ENCODE data around the gene APOD.

The APOD gene

DNA sequence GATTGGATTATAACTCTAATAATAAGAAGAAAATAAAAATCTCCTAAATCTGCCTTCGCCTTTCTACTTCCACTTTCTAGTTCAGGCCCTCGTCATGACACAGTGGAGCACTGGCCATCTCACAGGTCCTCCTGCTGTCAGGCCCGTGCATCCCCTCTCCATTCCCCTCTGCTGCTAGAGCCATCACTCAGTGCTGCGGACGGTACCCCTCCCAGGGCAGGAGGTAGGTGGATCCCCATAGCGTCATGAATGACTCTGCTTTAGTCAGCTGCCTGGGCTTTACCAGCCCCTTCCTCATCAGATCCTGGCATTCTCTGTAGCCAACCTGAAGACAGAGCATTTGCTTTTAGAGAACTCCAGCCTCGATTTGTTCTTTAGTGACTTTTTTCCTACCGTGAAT, 28.6 kb downstream of the APOD start:
- no peak for DNase-seq (ENCODE audit: low read depth in 1 of 2, low spot score in 1 of 2)

DNA sequence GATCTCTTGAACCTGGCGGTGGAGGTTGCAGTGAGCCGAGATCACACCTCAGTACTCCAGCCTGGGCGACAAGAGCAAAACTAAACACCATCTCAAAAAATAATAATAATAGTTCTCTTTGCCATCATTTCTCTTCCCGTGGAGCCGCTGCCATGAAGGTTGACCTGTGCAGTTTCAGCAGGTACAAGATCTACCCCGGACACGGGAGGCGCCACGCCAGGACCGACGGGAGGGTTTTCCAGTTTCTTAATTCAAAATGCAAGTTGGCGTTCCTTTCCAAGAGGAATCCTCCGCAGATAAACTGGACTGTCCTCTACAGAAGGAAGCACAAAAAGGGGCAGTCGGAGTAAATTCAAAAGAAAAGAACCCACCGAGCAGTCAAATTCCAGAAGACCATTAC, 29.3 kb downstream of the APOD start:
- DNase-seq (ENCODE audit: low read depth in 1 of 2, low spot score in 1 of 2): no peak

DNA sequence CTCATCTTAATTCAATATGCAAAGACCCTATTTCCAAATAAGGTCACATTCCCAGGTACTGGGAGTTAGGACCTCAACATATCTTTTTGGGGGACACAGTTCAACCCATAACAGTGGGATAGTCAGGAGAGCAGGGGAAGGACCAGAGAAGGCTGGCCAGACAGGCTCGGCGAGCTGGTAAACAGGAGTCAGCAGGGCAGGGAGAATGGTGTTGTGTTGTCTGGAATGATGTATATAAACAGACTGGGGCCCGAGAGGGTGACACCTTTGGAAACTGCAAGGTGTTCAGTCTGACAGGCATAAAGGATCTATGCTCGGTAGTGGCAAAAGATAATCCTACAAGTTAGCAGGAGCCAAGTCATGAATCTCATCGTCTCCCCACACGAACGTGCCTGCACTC, 30.5 kb downstream of the APOD start:
- DNase-seq (ENCODE audit: low read depth in 1 of 2, low spot score in 1 of 2): no peak

GRCh38 chr3:195551381-195551978, 32.3 kb downstream of the APOD start:
- no peak for DNase-seq (ENCODE audit: low read depth in 1 of 2, low spot score in 1 of 2)

DNA sequence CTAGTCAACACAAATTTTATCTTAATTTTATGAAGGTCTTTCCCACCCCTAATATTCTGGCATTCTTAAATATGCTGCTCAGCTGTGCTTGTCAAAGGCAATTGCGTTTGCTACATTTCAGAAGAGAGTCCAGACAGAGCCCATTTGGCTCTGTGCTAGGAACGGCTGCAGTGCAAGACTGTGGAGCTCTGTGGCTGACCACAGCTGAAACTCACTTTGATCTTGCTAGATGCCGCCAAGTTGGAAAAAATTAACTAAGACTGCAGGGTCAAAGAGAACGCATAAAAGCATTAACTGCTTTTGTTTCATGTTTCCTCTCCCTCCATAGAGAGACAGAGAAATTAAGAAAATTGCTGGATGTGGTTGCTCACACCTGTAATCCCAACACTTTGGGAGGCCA, 33.0 kb downstream of the APOD start:
- no peak for DNase-seq (ENCODE audit: low read depth in 1 of 2, low spot score in 1 of 2)

DNA sequence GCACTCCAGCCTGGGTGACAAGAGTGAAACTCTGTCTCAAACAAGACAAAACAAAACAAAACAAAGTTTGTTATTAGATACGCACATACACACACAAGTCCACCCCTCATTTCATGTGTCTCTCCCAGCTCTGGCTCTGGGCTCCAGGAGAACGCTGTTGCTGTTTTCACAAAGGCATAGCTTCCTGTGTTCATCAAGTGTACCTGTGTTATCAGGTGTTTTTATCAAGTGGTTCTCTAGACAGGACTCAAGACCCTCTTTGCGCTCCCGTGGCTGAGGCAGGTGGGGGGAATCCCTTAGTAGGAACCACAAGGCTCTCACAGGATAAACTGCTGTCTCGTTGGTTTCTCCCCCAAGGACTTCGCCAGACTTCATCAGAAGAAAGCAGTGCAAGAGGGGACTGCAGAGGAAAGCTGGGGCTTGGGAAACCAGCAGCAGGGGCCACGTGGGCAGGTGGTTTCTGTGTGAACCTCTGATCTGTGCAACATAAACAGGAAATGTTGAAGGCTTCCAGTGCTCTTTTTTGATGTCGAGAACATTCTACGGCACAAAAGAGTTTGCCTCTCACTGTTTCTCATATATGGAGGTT, 33.7 kb downstream of the APOD start:
- DNase-seq (ENCODE audit: low read depth in 1 of 2, low spot score in 1 of 2): peak; percentile 39 to 63

GRCh38 chr3:195548987-195549386, 34.8 kb downstream of the APOD start:
- DNase-seq (ENCODE audit: low read depth in 1 of 2, low spot score in 1 of 2): no peak

DNA sequence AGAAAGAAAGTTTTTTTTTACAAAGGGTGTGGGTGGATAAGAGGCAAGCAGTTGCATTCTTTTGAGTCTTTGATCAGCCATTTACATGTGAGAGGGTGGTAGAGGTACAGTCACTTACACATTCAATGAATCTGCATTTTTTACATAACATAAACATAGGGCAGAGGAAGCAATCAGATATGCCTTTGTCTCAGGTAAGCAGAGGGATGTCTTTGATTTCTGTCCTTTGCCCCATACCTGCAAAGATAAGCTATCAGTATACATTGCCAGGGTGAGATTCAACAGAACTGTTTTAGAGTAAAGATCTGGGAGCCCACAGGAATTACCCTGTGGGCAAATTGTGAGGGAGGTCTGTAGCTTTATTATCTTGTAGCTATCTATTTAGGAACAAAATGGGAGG, 35.2 kb downstream of the APOD start:
- DNase-seq (ENCODE audit: low read depth in 1 of 2, low spot score in 1 of 2): no peak

DNA sequence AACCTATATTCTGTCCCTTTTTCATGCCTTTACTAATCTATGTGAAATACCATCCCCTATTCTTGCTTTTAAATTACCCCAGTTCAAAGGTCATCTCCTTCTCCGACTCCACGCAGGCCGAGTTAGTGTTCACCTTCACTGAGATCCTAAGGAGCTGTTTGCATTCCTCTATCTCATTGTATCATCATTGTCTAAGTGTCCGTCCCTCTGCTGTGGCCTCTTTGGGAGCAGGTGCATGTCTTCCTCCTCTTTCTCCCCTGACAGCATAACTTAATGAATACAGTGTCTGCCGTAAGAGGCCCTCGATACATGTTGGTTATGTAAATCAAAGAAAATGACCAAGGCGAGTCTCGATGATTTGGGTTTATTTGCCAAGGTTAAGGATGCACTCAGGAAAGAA, 35.7 kb downstream of the APOD start:
- no peak for DNase-seq (ENCODE audit: low read depth in 1 of 2, low spot score in 1 of 2)

DNA sequence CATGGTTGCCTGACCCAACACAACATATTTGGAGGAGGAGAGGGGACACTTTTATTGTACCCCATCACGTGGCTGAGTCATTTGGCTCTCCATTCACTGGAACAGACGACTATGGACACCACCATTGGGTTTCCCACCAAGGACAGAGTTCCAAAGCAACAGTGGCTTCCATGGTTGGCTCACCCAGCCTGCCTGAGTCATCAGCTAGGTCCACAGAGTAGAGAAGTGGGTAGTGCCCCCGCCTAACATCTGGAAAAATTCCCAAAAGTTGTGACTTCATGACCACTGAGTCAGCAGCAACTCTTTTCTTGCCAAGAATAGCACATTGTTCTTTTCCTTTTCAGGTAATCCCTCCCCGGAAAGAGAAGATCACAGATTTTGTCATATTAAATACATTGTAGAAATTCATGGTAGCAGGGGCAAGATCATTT, 37.6 kb downstream of the APOD start:
- DNase-seq (ENCODE audit: low read depth in 1 of 2, low spot score in 1 of 2): no peak

DNA sequence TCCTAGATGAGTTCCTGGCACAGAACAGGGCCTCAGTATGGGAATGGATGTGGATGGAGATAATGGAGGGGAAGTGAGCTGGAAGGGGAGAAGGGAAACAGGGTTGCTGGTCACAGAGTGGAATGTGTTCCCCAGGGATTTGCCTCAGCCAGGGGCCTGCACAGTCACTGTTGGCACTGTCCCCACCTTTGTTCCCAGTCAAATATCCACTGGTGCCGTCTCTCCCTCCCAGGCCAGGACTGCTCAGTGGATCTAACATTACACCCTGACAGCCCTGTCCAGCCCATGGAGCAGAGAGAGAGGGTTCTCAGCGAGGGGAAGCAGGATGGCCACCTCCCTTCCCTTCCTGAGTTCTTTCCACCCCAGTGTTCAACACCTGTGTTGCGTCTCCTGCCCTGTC, 39.1 kb downstream of the APOD start:
- DNase-seq (ENCODE audit: low read depth in 1 of 2, low spot score in 1 of 2): no peak

GRCh38 chr3:195544230-195544536, 39.6 kb downstream of the APOD start:
- no peak for DNase-seq (ENCODE audit: low read depth in 1 of 2, low spot score in 1 of 2)

DNA sequence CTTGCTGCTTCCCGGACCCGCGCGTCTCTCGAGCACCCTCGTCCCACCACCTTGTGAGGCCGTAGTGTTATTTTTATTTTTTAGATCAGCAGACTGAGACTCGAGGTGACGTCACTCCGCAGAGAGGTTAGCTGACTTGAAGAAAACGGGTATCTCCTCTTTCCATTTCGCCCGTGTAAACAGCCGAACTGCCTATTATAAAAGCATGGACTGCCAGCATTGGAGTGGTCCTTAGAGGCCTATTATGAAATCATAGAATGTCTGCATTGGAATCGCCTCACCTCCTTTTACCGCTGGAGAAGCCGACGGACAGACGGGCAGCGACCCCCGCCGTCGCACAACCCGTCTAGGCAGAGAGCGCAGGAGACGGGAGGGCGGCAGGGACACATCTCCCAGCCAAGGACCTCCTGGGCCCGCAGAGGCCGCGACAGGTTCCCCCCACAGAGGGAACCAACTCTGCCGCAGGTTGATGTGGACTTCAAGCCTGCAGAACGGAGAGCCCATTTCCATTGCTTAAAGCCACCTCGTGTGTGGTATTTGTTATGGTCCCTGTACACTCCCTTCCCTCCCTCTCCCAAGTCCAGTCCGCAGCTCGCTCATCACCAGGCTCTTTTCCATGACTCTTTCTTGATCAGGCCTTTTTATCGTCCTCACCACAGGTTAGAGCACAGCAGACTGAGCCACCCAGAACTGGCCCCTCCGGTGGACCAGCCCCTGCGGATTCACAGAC, 40.1 kb downstream of the APOD start:
- no peak for DNase-seq (ENCODE audit: low read depth in 1 of 2, low spot score in 1 of 2)

DNA sequence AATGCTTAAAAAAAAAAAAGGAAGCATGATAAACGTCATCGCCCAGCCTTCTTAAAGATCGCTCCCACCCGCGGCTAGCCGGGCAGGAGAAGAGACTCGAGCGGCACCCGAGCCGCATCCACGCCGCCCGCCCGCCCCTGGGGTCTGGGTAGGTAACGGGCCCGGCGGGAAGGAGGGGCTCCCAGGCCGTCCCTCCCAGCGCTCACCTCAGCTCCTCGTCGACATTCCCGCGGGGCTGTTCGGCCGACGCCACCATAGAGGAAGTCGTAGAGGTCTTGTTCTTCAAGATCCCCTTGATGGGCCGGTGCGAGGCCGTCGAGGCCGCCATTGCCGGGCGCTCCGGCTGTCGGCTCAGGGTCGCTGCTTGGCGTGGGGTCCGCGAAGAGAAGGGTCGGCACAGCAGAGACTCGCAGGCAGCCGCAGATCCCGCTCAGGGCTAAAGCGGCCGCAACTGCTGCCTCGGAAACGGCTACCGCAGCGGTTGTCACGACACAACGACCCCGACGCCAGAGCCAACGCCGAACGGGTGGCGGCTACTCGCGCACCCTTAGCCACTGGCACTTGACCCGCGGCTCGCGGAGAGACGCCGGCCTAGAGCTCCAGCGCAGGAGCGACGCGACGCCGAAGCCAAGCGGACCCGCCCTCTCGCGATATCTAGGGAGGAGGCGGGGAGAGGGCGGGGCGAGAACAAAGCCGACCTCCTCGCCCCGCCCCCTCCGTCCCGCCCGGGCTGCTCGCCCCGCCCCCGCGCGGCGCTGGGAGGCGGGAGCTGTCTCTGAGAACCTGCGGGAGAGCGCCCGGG, 40.8 kb downstream of the APOD start, which contains the start of gene PPP1R2:
Gene PPP1R2 (minus strand): TSS at position 628 of the 802 bp plus-strand sequence. CDS start 300 bp downstream, at position 328.
- peak; percentile 87 to 90 for DNase-seq (ENCODE audit: low read depth in 1 of 2, low spot score in 1 of 2)

DNA sequence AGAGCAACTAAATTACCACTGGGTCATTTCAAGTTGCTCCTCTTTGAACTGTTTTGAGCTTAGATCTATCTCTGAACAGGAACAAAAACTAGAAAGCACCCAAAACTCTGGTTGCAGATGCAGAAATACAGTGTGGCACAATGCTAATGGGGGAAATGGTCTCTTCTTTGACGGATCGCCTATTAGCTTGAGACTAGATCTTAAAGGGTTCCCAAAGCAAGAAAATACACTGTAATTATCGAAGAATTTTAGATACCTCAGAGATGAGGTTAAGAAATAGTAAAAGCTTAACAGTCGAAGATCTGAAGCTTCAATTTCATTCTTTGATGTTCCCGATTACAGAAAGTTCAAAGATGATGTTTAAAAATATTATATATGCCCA, 41.4 kb downstream of the APOD start:
- no peak for DNase-seq (ENCODE audit: low read depth in 1 of 2, low spot score in 1 of 2)

DNA sequence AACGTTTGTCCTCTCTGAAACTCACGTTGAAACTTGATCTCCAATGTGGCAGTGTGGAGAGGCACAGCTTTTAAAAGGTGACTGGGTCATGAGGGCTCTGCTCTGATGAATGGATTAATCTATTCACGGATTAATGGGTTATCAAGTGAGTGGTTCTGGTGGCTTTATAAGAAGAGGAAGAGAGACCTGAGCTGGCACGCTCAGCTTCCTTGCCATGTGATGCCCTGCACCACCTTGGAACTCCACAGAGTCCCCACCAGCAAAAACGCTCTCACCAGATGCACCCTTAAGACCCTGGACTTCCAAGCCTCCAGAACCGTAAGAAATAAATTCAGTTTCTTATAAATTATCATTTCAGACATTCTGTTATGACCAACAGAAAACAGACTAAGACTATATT, 43.2 kb downstream of the APOD start:
- DNase-seq (ENCODE audit: low read depth in 1 of 2, low spot score in 1 of 2): no peak

DNA sequence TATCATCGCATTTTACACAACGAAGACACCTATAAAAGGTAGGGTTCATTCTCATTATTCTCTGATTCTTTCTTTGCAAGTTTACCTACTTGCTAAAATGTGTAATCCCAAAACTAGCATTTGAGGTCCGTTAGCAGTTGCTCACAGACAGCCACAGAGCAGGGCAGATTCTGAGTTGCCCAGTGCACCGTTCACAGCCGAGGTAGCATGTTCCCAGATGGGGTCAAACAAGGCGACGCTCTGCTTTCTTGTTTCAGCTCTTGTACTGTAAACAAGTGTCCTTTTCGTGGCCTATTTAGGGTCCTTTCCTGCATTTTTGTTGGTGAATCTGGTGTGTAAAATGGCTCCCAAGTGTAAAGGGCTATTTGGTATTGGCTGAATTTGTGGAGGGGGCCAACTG, 43.7 kb downstream of the APOD start:
- no peak for DNase-seq (ENCODE audit: low read depth in 1 of 2, low spot score in 1 of 2)

GRCh38 chr3:195539479-195539878, 44.3 kb downstream of the APOD start:
- DNase-seq (ENCODE audit: low read depth in 1 of 2, low spot score in 1 of 2): no peak

DNA sequence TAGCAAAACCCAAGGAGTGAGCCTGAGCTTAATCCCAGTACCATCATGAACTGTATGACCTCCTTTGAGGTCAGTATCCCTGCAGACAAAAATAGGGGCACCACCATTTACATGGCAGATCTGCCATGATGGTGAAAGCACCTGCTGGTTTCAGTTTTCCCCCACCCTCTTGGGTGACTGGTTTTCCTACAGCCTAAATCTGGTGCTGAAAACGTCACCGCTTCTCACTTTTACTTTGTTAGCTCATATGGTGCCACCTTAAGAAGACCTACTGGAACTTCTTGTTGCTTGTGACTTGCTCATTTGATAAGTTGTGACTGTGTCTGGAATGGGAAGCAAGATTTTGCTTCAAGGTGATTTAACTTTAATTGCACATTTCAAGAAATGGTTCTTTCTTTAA, 45.7 kb downstream of the APOD start:
- DNase-seq (ENCODE audit: low read depth in 1 of 2, low spot score in 1 of 2): no peak

- no peak for DNase-seq (ENCODE audit: low read depth in 1 of 2, low spot score in 1 of 2)
Observed at GRCh38 chr3:195535293-195535692, 48.4 kb downstream of the APOD start.

DNA sequence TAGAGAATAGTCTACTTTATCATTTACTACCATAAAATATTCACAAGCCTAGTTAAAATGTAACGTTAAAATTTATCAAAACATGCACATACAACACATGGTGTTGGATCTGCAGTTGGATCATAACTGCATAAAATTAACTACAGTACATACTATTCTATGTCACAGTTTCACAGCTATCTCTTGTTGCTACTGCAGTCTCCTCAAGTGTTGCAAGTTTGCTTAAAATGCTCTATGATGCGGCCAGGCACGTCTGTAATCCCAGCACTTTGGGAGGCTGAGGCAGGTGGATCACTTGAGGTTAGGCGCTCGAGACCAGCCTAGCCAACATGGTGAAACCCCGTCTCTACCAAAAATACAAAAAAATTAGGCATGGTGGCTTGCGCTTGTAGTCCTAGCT, 50.9 kb downstream of the APOD start:
- DNase-seq (ENCODE audit: low read depth in 1 of 2, low spot score in 1 of 2): no peak

DNA sequence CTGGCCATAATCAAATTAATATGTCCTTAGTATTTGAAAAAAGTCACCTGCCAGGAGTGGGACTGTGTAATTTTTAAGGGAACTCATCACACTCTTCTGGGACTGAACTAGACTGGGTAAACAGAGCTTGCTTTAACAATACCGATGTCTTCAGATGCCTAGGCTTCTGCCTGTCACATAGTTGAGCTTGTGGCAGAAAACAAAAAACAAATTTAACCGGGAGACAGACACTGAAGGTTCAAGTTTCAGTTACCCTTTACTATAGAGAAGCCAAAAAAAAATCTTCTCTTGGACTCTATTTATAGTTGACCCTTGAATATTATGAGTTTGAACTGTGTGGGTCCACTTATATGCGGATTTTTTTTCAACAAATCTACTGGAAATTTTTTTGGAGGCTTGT, 51.4 kb downstream of the APOD start:
- DNase-seq (ENCODE audit: low read depth in 1 of 2, low spot score in 1 of 2): no peak

All from stimulated activated CD4-positive, alpha-beta T cell treated with anti-CD3 and anti-CD28 coated beads, Interleukin-15, amount 100 ng/mL, for 1 hour (primary cell).